ENCODE measurements around the gene ANKLE1.
"Not testable (repeated sequence)": the region's sequence is repeated elsewhere in the genome, so short reads cannot be mapped to it uniquely, and the experiment has no call there.

Gene ANKLE1

DNA sequence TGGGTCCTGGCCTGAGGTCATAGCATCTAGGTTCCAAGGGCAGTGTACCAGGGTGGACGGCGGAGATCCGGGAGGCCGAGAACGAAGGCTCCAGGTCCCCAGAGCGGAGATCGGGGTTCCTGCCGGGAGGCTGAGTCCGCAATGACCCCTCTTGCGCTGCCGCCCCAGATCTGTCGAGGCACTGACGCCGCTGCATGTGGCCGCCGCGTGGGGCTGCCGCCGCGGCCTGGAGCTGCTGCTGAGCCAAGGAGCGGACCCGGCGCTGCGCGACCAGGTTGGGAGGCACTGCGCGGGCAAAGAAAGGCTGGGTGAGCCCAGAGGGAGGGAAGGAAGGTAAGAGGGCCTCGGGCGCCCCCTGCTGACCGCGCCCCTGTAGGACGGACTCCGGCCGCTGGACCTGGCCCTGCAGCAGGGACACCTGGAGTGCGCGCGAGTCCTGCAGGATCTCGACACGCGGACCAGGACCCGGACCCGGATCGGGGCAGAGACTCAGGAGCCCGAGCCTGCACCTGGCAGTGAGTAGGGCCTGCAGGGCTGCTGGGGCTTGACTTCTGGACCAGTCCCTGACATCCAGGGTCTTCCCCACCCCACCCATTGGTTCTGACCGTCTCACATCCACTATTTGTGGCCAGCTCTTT, 906 bp downstream of the ANKLE1 start:
- DNase-seq: peak in 45 of 51 donors; percentile 17 to 84 (median 47)

DNA sequence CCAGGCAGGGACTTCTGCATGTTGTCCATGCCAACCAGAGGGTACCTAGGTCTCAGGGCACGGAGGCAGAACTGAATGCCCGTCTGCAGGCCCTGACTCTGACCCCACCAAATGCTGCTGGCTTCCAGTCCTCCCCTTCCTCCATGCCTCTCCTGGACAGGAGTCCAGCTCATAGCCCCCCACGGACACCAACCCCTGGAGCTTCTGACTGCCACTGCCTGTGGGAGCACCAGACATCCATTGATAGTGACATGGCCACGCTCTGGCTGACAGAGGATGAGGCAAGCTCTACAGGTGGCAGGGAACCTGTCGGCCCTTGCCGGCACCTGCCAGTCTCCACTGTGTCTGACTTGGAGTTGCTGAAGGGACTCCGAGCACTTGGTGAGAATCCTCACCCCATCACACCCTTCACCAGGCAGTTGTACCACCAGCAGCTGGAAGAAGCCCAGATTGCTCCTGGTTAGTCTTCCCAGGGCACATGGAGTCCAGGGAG, 1.8 kb downstream of the ANKLE1 start:
- no peak for DNase-seq

DNA sequence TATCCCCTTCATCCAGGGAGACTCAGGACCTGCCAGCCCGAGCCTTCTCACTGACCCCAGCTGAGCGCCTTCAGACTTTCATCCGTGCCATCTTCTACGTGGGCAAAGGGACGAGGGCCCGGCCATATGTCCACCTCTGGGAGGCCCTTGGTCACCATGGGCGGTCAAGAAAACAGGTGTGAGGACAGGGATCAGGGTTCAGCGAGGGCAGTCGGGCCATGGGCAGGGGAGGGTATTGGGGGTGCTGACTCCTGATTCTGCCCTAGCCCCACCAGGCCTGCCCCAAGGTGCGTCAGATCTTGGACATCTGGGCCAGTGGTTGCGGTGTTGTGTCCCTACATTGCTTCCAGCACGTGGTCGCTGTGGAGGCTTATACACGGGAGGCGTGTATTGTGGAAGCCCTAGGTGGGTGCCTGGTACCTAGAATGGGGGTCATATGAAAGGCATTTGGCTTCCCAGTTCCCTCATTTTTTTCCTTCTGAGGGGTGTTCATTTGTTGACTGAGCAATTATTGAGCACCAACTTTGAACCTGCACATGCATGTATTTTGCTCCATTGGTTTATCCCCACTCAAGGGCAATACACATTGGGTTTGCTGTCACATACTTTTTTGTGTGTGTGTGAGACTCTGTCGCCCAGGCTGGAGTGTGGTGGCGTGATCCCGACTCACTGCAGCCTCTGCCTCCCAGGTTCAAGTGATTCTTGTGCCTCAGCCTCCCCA, 3.9 kb downstream of the ANKLE1 start:
- DNase-seq: no peak

DNA sequence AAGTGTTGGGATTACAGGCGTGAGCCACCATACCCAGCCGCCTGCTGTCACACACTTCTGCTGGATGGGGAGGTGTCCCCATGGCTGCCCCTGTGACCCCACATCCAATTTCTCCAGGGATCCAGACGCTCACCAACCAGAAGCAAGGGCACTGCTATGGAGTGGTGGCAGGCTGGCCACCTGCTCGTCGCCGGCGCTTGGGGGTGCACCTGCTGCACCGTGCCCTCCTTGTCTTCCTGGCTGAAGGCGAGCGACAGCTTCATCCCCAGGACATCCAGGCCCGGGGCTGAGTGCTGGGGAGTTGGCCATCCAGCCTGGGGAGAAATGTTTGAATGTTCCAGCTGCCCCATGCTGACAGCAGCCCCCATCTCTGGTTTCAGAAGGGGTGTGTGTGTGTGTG, 4.6 kb downstream of the ANKLE1 start:
- DNase-seq: no peak

DNA sequence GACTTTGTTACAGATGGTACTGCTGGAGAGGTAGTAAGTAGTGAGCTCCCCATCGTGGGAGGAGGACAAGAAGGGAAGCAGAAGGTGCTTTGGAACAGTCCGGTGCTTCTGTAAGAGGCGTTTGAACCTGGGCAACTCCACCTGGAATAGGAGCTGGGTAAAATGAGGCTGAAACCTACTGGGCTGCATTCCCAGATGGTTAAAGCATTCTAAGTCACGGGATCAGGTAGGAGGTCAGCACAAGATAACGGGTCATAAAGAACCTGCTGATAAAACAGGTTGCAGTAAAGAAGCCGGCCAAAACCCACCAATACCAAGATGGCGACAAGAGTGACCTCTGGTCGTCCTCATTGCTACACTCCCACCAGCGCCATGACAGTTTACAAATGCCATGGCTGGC, 5.1 kb downstream of the ANKLE1 start:
- no peak for DNase-seq

DNA sequence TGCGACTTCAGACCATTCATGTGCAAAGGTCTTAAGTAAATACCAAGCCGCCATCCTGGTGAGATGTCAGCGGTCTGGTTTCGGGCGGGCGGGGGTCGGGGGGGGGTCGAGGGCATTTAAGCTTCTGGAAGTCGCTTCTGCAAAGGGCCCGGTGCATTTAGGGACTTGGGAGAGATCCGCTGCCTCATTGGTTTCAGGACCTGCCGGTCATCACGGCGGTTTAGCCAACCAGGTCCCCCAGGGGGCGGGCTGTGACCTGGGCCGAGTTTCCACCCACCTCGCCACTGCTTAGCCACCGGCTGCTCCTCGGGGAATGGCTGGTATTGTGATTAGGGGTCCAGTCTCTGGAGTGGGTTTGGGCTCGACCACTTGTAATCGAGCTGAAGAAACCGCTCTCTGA, 7.8 kb downstream of the ANKLE1 start:
- DNase-seq: peak in 31 of 51 donors; percentile 3 to 59 (median 26)

DNA sequence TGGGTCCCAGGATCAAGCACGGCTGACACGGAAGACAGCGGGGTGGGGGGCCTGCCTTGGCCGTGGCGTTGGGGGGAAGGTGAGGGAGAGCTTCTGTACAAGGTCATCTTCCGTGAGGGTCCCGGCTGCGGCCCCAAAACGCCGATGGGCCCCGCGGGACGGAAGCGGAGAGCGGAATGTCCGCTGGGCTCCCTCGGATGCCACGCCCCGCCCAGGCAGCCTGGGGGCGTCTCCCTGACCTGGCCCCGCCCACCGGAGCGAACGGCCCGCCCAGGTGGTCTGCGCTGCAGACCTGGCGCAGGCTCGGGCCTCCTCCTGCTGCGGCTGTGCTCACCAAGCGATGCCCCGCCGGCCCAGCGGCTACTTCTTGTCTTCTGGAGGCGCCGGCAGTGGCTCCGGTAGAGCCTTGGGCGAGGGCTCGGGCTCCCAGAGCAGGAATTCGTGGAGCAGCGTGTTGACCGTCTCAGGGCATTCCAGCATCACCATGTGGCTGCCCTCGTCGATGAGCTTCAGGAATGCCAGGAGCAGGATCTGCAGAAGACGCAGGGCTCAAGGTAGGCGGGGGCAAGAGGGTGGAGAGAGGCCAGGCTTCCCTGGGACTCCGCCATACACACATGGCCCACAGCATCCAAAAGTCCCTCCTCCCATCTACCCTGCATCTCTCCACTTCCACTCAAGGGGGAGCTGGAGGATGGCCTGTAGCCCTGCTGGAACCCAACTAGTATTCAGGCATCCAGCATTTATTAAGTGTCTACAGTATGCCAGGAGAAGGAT, 10.8 kb downstream of the ANKLE1 start:
- DNase-seq: peak in 25 of 51 donors; percentile 1 to 45 (median 19)

DNA sequence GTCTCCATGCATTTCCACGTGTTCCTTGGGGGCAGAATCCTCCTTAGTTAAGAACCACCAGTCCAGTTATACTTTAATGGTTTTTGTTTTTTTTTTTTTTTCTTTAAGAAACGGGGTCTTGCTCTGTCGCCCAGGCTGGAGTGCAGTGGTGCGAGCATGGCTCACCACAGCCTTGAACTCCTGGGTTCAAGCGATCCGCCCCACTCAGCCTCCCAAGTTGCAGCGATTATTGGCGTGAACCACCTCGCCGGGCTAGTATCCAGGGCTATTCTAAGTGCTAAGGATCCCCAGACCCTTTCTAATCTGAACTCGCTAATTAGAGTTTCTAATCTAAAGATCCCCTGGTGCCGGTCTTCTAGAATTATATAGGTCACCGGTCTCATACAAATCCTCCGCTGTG, 11.9 kb downstream of the ANKLE1 start:
- no peak for DNase-seq

DNA sequence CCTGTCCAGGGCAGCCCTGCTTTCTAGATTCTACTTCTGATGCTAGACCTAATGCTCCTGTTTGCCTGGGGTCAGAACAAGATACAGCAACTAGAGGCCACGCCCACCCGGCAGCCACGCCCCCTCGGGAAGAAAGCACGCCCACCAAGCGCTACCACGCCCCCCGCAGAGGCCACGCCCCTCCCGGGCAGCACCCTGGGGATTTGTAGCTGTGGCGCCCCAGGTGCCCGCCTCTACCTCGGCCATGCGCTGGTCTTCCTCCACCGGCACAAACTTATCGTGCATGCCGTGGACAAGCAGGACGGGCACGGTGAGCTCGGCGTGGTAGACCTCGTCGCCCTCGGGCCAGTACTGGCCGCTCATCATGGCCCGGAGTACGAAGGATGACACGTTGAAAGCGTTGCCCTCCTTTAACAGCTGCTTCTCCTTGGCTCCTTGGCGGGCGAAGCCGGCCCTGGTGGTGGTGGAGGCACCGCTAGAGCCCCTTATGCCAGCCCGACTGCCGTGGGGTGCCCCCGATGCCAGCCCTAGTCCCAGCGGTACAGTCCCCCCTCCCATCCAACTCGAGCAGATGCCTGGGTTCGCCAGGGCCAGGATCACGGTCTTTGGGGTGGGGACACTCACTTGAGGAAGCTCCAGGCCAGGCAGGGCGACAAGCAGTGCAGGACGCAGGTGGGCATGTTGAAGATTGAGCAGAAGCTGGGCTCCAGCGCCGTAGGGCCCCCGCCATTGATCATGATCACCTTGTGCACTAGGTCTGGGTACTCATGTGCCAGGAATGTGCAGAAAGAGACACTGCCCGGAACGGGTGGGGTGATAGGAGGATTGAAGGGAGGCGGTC, 12.6 kb downstream of the ANKLE1 start:
- no peak for DNase-seq

DNA sequence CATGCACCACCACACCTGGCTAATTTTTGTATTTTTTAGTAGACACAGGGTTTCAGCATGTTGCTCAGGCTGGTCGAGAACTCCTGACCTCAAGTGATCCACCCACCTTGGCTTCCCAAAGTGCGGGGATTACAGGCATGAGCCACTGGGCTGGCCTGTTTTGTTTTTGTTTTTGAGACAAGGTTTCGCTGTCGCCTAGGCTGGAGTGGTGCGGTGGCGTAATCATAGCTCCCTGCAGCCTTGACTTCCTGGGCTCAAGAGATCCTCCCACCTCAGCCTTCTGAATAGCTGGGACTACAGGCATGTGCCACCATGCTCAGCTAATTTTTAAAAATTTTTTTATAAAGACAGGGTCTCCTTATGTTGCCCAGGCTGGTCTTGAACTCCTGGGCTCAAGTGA, 13.8 kb downstream of the ANKLE1 start:
- not testable (repeated sequence) for DNase-seq

DNA sequence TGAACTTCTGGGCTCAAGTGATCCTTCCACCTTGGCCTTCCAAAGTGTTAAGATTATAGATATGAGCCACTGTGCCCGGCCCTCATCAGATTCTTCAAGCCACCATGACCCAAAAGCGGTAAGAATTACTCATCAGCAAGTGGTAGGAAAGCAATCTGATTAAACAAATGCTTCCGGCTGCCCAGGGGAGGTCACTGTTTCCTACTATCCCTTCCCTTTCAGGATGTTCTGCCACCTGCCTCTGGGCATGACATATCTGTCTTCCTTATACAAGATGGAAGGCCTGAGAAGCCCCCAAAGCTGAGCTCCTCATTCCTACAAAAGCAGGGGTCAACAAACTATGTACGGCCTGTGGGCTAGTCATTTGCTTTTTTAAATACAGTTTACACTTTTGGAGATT, 14.6 kb downstream of the ANKLE1 start:
- no peak for DNase-seq

DNA sequence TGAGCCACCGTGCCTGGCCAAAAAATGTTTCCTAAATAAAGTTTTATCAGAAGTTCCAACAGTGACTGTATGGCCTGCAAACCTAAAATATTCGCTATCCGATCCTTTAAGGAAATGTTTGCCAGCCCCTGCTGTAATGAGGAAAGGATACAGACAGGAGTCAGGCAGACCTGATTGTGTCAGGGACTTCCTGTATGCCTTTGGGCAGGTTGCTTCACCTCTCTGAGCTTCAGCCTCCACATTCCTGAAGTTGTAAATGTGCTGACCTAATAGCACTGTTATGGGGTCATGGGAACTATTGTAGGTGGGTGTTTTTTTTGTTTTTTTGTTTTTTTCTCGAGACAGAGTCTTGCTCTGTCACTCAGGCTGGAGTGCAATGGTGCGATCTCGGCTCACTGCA, 15.3 kb downstream of the ANKLE1 start:
- no peak for DNase-seq

DNA sequence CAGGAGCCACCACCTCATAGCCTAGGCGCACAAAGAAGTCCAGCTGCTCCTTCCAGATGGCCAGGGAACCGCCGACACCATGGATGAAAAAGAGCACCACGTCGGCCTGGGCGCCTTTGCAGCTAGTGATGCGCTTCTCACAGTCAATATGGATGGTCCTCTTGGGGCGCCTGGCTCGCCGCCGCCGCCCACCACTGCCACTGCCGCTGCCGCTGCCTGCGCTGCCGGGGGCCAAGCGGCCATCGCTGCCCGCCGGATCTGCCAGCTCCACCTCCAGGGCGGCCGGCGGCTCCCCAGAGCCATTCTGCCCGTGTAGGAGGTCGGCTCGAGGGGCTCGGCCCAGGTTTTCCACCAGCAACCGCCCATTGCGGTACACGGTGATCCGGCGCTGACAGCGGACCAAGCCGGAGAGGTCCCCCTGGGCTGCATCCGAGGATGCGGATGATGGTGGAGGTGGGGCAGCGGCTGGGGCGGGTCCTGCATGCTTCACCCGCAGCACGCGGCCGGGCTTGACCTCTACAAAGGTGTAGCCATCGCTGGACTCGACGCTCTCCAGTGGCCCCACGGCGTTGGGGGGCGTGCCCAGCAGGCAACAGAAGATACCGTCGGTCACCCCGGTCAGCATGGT, 19.4 kb downstream of the ANKLE1 start:
- DNase-seq: no peak

DNA sequence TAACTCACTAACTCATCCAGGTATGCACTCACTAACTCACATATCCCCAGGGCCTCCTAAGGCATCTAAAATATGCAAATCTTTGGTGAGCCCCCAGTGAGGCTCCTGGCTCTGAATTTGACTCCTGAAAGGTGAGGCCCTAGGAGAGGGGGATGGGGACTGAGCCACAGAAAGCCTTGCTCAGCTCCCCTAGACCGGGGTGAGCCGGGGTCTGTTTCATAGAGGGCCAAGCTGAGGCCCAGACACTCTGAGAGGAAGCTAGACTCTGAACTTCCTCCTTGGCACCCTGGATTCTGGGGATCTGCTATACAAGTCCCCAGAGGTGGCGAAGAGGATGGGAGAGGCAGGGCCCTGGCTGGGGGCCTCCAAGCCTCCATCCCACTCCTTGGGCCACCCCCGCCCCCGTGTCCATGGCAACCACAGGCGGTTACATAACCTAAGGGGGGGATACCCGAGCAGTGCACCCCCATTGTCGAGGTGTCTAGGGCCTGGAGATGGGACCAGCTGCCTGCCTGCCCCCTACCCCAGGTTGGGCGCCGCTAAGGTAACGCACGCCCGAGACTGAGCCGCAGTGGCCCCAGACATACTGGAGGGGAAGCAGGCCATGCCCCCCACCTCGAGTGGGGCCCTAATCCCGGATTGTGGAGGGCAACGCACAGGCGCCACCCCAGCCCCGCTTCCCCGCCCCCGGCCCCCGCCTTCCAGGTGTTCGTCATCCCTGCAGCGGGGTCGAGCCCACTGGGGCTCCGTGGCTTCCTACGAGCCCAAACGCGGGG, 20.9 kb downstream of the ANKLE1 start:
- peak in 28 of 51 donors; percentile 10 to 60 (median 33) for DNase-seq

DNA sequence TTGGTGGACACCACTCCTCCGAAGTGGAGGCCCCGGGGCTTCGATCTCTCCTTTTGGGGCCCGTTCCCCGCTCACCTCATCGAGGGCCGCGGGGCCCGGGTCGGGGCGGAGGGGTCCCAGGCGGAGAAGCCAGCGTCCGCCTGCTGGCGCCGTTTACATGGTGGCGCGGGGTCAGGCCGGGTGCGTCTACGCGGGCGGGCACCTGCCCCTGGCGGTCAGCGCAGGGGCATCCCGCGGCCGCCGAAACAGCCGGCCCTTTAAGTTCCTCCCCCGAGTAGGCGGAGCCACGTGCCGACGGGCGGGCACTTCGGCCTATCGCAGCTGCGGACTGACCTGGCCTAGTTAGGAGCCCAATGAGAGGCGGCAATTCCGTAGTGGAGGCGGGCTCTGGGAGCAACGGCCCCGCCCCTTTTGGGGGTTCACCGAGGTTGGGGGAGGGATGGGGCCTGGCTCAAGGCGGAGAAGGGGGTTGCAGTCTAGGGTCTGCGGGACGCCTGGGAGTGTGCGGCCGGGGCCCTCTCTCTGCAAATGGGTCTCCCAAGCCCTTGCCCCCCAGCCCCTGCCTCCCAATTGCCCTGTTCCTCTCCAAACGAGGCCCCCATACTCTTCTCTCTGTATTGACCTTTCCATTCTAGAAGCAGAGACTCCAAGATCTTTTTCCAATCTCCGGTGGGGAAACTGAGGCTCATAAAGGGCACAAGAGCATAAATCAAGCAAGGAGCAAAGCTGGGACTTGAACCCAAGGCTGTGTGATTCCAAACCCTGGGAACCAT, 21.7 kb downstream of the ANKLE1 start, which contains the start of gene ABHD8:
TSS of gene ABHD8 (minus strand) at position 259 of the 773 bp plus-strand sequence. CDS start 1,809 bp downstream, outside the sequence.
- peak in 50 of 51 donors; percentile 29 to 96 (median 87) for DNase-seq

DNA sequence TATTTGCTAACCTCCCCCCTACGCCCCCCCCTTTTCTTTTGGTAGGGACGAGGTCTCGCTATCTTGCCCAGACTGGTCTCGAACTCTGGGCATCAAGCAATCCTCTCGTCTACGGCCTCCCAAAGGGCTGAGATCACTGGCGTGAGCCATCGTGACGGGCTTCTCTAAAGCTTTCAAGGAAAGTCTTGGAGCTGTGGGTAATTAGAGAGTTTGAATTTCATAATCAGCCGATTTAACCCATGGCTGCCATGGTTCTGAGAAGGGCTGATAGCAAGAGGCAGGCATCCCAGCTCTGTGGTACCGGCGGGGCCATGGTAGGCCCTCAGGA, 22.2 kb downstream of the ANKLE1 start:
- DNase-seq: peak in 3 of 51 donors; percentile 1 to 43 (median 6)

DNA sequence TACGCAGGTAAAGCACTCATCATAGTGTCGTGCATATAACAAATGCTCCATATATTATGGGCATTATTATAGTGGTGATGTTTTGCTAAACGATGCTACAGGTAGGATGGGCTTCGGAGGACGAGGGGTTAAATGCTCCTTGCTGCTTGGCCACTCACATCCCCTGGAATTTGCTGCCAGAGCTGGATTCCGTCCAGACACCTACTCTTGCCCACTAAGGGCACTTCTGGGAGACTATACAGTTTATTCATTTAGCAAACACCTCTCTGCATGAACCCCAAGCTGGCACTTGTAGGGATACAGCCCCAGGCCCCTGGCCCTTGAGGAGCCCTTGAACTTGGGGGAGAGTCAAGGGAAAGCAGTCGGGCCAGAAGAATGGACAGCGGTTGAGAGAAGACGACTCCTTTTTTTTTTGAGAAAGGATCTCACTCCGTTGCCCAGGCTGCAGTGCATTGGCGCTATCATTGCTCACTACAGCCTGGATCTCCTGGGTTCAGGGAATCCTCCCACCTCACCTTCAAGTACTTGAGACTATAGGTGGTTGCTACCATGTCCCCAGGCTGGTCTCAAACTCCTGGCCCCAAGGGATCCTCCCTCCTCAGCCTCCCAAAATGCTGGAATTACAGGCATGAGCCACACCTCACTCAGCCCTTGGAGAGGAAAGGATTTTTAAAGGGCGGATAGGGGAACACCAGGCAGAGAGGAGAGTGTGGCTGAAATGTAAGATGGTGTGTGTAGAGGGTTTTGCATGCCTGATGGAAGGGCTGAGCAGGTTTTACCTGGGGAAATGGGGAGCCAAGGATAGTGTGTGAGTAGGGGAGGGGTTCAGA, 22.9 kb downstream of the ANKLE1 start:
- DNase-seq: peak in 6 of 51 donors; percentile 4 to 24 (median 9)

DNA sequence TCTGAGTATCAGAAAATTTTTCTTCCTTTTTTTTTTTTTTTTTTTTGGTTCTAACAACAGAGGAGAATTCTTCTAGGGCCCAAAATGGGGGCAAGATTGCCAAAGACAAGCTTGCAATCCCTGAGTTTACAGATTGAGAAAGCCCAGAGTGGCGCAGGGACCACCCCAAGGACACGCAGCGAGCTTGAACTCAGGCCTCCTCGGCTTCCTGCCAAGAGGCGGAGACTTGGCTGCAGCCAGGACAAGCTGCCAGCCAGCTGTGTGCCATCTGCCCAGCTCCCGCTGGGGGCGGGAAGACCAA, 23.5 kb downstream of the ANKLE1 start:
- DNase-seq: peak in 1 of 51 donors; percentile 97

Measured in hypothalamus (tissue), 51 donors.